ENCODE measurements around the gene CXCR5.

- TF ChIP-seq CTCF (conservative IDR thresholded peaks at IDR 0.05 in 1 of 2, IDR thresholded peaks at IDR 0.05 in 1 of 2; ENCODE audit: extremely low read depth in 1 of 2, insufficient read depth in 1 of 2, low read depth in 1 of 2, low read length in 2 of 2) (no peak), EZH2 (IDR thresholded peaks at IDR 0.05; ENCODE audit: borderline replicate concordance, low read length) (no peak)
Measured at GRCh38 chr11:118892514-118892913, 8.8 kb downstream of the CXCR5 start.

Data from mammary epithelial cell (primary cell).